HG03025 (cell line): Measurements from ENCODE around the gene ATOX1.
"Not testable (repeated sequence)": the region's sequence is repeated elsewhere in the genome, so short reads cannot be mapped to it uniquely, and the experiment has no call there.

ENCODE experiments used
- ATAC-seq: cut with Tn5 transposase; IDR thresholded peaks from one replicate; pipeline ENCODE4 v1.9.1; 2021; ENCODE audit warnings: mild to moderate bottlenecking, moderate library complexity; ENCODE audit not compliant: unreplicated experiment, low FRiP score

ATOX1 gene

GRCh38 chr5:151735646-151736045, 22.8 kb downstream of the ATOX1 start:
- no peak for ATAC-seq

GRCh38 chr5:151734064-151734408, 24.4 kb downstream of the ATOX1 start:
- no peak for ATAC-seq

GRCh38 chr5:151733358-151734063, 24.9 kb downstream of the ATOX1 start:
- ATAC-seq = no peak

GRCh38 chr5:151730381-151730780, 28.1 kb downstream of the ATOX1 start:
- ATAC-seq = no peak

- ATAC-seq = not testable (repeated sequence)
Observed at GRCh38 chr5:151729597-151729996, 28.8 kb downstream of the ATOX1 start.

GRCh38 chr5:151724360-151724759, 34.1 kb downstream of the ATOX1 start:
- no peak for ATAC-seq

GRCh38 chr5:151722546-151722945, 35.9 kb downstream of the ATOX1 start:
- ATAC-seq = no peak

- no peak for ATAC-seq
Observed at GRCh38 chr5:151721812-151722391, 36.5 kb downstream of the ATOX1 start.

- ATAC-seq = peak; percentile 84
Observed at GRCh38 chr5:151721087-151721646, 37.3 kb downstream of the ATOX1 start.

- ATAC-seq = no peak
Observed at GRCh38 chr5:151720215-151720614, 38.2 kb downstream of the ATOX1 start.

GRCh38 chr5:151719228-151720000, 39.0 kb downstream of the ATOX1 start:
- ATAC-seq = no peak

- ATAC-seq = no peak
Observed at GRCh38 chr5:151718646-151719045, 39.8 kb downstream of the ATOX1 start.

GRCh38 chr5:151718153-151718552, 40.3 kb downstream of the ATOX1 start:
- ATAC-seq = no peak

- no peak for ATAC-seq
Observed at GRCh38 chr5:151717416-151717815, 41.0 kb downstream of the ATOX1 start.

GRCh38 chr5:151709109-151709735, 49.2 kb downstream of the ATOX1 start:
- no peak for ATAC-seq

GRCh38 chr5:151708126-151708525, 50.3 kb downstream of the ATOX1 start:
- no peak for ATAC-seq

- ATAC-seq = no peak
Observed at GRCh38 chr5:151707567-151707966, 50.9 kb downstream of the ATOX1 start.

GRCh38 chr5:151706906-151707305, 51.5 kb downstream of the ATOX1 start:
- ATAC-seq = no peak

GRCh38 chr5:151703780-151704179, 54.7 kb downstream of the ATOX1 start:
- ATAC-seq = no peak

GRCh38 chr5:151703227-151703626, 55.2 kb downstream of the ATOX1 start:
- ATAC-seq = peak; percentile 84

GRCh38 chr5:151700820-151701219, 57.6 kb downstream of the ATOX1 start:
- peak; percentile 41 for ATAC-seq
